Putamen (tissue), 1 donor: ENCODE results near the gene MAP3K9.

Experiments
- DNase-seq: peaks from one replicate; pipeline ENCODE4 v3.0.0-alpha.2; 2016; ENCODE audit warnings: low spot score

The MAP3K9 gene

GRCh38 chr14:70821584-70822529 lies 12.5 kb upstream of the MAP3K9 start:
- peak; percentile 39 for DNase-seq

GRCh38 chr14:70816525-70816924 lies 7.2 kb upstream of the MAP3K9 start:
- no peak for DNase-seq

DNA sequence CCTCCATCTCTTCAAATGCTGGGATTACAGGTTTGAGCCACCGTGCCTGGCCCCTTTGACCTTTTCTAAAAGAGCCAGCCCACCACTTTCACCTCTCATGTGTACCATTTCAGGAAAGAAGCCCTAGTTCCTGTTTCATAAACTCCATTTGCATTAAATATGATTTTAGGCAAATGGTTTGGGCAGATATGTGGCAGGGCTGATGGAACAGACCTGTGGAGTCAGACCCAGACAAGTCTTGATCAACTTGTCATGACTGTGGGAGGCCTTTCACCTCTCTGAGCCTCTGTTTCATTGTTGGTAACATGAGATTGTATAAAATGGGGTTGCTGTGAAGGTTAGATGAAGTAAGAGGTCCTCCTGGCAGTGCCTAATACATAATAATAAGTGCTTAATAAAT lies 5.2 kb upstream of the MAP3K9 start:
- DNase-seq = no peak

- DNase-seq = no peak
These were observed 3.0 kb upstream of the MAP3K9 start for GRCh38 chr14:70812124-70812818.

DNA sequence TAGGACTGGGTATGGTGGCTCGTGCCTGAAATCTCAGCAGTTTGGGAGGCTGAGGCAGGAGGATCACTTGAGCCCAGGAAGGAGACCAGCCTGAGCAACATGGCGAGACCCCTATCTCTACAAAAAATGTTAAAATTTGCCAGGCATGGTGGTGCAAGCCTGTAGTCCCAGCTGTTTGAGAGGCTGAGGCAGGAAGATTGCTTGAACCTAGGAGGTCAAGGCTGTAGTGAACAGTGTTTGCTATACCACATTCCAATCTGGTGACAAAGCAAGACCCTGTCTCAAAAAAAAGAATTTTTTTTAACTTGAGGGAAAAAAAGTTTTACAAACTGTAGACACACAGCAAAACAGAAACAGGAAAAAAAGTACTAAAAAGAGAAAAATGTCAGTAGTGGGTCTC lies 2.3 kb upstream of the MAP3K9 start:
- no peak for DNase-seq

- DNase-seq = no peak
These were observed 1.7 kb upstream of the MAP3K9 start for GRCh38 chr14:70811050-70811449.

- DNase-seq = no peak
These were observed 1.3 kb upstream of the MAP3K9 start for GRCh38 chr14:70810621-70811020.

DNA sequence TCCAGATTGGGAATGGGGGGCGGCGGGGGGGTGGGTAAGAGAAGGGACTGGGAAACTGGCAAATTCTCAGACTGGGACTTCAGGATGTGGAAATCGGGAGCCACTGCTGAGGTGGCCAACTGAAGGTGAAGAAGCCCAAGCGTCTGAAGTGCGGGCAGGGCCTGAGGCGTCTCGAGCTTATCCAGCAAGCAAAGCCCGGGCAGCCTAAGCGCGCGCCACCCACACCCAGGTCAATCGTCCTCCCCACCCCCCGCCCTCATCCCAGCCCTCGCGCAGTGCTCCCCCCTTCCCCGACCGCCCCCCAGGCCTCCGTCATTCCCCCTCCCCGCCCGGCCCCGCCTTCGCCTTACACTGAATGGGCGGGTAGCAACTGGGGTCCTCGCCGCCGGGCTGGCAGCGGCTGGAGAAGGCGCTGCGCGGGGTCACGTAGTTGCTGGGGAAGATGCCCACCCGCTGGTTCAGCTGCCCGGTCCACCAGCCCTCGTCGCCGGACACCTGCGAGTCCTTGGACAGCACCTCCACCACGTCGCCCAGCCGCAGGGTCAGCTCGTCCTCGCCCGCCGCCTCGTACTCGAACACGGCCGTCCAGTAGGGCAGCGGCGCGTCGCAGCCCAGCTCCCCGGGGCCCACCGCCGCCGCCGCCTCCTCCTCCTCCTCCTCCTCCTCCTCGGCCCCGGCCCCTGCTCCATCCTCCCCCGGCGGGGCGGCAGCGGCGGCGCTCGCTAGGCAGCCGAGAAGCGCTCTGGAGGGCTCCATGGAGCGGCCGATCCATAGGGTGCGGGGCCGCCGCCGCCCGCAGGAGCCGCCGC lies 693 bp downstream of the MAP3K9 start:
- no peak for DNase-seq

DNA sequence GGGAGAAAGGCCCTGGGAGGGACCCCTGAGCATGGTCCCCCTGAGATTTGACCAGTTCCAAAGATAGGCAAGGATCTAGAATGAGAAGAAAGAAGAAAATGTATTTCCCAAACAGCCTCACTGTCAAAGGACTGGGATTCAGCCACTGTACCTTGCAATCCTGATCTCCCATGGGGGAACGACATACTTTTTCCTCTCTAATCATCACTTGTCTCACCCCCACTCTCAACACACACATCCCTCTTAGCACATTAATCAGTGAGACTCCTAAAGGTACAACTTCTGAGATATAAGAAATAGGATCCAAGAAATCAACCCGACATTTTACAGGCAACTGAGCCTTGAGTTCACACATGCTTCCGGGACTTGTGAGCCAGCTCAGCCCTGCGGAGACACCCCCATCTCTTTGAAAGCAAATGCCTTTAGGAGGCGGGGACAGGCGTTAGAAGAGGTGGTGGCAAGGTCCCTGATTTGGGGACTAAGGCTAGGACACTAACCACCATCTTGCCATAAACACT lies 1.4 kb downstream of the MAP3K9 start:
- DNase-seq = no peak

- DNase-seq = no peak
These were observed 4.7 kb downstream of the MAP3K9 start for GRCh38 chr14:70804556-70805162.

DNA sequence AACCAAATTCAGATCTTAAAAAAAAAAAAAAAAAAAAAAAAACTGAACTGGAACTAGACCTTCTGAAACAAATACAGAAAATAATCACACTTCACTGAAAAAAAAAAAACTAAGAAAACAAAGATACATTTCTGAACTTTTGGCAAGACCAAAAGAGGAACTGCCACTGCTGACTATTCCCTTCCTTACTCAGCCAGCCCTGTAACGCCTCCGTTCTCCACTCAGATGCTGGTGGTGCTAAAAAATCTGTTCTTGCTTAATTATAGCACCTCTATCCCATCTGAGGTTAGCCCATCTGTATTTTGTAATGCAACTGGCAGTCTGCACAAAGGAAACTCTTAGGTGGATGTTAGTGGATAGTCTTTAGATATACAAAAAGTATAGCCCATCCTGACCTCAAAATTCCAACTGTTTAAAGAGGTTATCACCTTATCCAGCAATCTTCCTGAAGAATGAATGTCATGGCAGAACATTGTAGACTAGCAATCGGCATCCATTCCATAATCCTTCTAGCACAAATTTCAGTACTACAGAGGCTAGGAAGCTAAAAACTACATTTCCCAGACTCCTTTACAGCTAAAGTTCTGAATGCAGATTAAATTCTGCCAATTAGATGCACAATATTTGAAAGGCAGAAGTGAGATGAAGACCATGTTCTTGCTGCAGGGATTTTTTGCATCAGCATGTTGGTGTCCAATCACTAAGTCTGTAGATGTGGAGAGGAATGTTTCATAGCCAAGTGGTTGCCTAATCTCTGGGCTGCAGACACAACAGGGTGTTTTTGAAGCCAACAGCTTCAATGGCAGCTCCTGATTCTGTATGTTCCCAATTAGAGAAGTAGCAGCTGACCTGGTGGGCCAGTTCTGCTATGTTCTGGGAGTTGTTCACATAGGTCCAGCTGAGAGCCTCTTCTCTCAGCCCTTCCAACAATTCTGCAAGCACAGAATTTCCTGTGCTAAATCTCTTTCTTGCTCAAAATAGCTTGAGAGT lies 5.7 kb downstream of the MAP3K9 start:
- no peak for DNase-seq

DNA sequence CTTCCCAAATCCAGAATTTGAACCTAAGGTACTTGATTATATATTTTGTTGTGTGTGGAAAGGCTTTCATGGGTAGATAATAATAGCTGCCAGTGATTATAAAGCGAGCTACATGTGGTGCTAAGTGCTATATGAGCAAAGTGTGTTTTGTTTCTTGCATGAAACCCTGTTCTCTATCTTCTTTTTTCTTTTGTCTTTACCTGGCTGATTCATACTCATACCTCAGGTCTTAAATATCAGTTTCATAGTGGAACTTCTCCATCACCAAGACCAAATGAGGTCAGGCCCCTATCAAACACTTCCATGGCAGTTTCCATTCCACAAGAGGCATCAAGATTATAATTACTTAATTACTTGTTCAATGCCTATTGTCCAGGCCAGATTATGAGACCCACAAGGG lies 6.9 kb downstream of the MAP3K9 start:
- no peak for DNase-seq

GRCh38 chr14:70801836-70802235 lies 7.5 kb downstream of the MAP3K9 start:
- no peak for DNase-seq

- no peak for DNase-seq
These were observed 12.8 kb downstream of the MAP3K9 start for GRCh38 chr14:70796551-70796950.

GRCh38 chr14:70794294-70794693 lies 15.0 kb downstream of the MAP3K9 start:
- DNase-seq = no peak

- DNase-seq = no peak
These were observed 15.7 kb downstream of the MAP3K9 start for GRCh38 chr14:70793637-70794036.

- no peak for DNase-seq
These were observed 16.4 kb downstream of the MAP3K9 start for GRCh38 chr14:70792939-70793338.

- DNase-seq = no peak
These were observed 17.3 kb downstream of the MAP3K9 start for GRCh38 chr14:70791971-70792370.

- no peak for DNase-seq
These were observed 19.4 kb downstream of the MAP3K9 start for GRCh38 chr14:70789961-70790360.

- DNase-seq = no peak
These were observed 20.0 kb downstream of the MAP3K9 start for GRCh38 chr14:70789361-70789760.

GRCh38 chr14:70788898-70789297 lies 20.4 kb downstream of the MAP3K9 start:
- DNase-seq = no peak
